Measurements from ENCODE around the gene ODC1.
"Not testable (repeated sequence)": the region's sequence is repeated elsewhere in the genome, so short reads cannot be mapped to it uniquely, and the experiment has no call there.

The ODC1 gene

GRCh38 chr2:10477443-10478297, 29.5 kb upstream of the ODC1 start:
- DNase-seq, result no peak

- no peak for DNase-seq
Measured at GRCh38 chr2:10476723-10477442, 28.8 kb upstream of the ODC1 start.

GRCh38 chr2:10475811-10476660, 27.9 kb upstream of the ODC1 start:
- no peak for DNase-seq

GRCh38 chr2:10475221-10475722, 27.1 kb upstream of the ODC1 start:
- DNase-seq, result no peak

GRCh38 chr2:10473121-10473756, 25.1 kb upstream of the ODC1 start:
- no peak for DNase-seq

GRCh38 chr2:10471955-10472354, 23.8 kb upstream of the ODC1 start:
- DNase-seq, result no peak

- no peak for DNase-seq
Measured at GRCh38 chr2:10471046-10471571, 23.0 kb upstream of the ODC1 start.

- DNase-seq, result no peak
Measured at GRCh38 chr2:10469955-10470608, 22.0 kb upstream of the ODC1 start.

- no peak for DNase-seq
Measured at GRCh38 chr2:10469301-10469700, 21.2 kb upstream of the ODC1 start.

- DNase-seq, result no peak
Measured at GRCh38 chr2:10467401-10467800, 19.3 kb upstream of the ODC1 start.

GRCh38 chr2:10466801-10467200, 18.7 kb upstream of the ODC1 start:
- DNase-seq, result no peak

- no peak for DNase-seq
Measured at GRCh38 chr2:10465910-10466309, 17.8 kb upstream of the ODC1 start.

GRCh38 chr2:10462178-10463083, 14.3 kb upstream of the ODC1 start:
- DNase-seq, result no peak

GRCh38 chr2:10460366-10460796, 12.3 kb upstream of the ODC1 start:
- no peak for DNase-seq

- no peak for DNase-seq
Measured at GRCh38 chr2:10457846-10458598, 9.9 kb upstream of the ODC1 start.

GRCh38 chr2:10457195-10457594, 9.1 kb upstream of the ODC1 start:
- not testable (repeated sequence) for DNase-seq

- no peak for DNase-seq
Measured at GRCh38 chr2:10454505-10454904, 6.4 kb upstream of the ODC1 start.

GRCh38 chr2:10453905-10454298, 5.8 kb upstream of the ODC1 start:
- DNase-seq, result no peak

GRCh38 chr2:10452956-10453904, 5.1 kb upstream of the ODC1 start:
- no peak for DNase-seq
